Cardiac muscle cell (in vitro differentiated cells and primary cell): ENCODE measurements around the gene HS6ST2. TPM values are rescaled to one million over a fixed set of nuclear protein-coding genes. Genes with fewer than 3 reads are reported as not detected.

Experiments
- DNase-seq, 2 donors: peaks; one replicate each; pipeline versions ENCODE4 v3.0.0 to v3.0.0-alpha.2; 2010 to 2017; ENCODE audit warnings: low read depth in 1 of 2, low spot score in 1 of 2
- H3K27ac ChIP-seq: fragments of 200-600 bp; sonication (generic); 2 replicates; pipeline ENCODE4 v1.5.1; 2016
- H3K27me3 ChIP-seq: fragments of 200-600 bp; sonication (generic); 2 replicates; pipeline ENCODE4 v1.6.0; 2016; ENCODE audit warnings: control low read depth
- H3K36me3 ChIP-seq: fragments of 200-600 bp; sonication (generic); 2 replicates; pipeline ENCODE4 v1.5.1; 2016; ENCODE audit warnings: control low read depth
- H3K4me1 ChIP-seq: fragments of 200-600 bp; sonication (generic); 2 replicates; pipeline ENCODE4 v1.8.1; 2017; ENCODE audit warnings: low read depth, mild to moderate bottlenecking, mixed run types
- H3K4me3 ChIP-seq: fragments of 200-600 bp; sonication (generic); 2 replicates; pipeline ENCODE4 v1.5.1; 2016; ENCODE audit warnings: mild to moderate bottlenecking
- H3K9me3 ChIP-seq: fragments of 200-600 bp; sonication (generic); 2 replicates; pipeline ENCODE4 v1.5.1; 2017; ENCODE audit warnings: low read depth, mild to moderate bottlenecking, control low read depth
- polyA plus RNA-seq: library from polyadenylated mRNA; unstranded; fragments of >200 nt; fragmentation: Nextera tagmentation; extraction: Ambion mirVana; gene quantifications from 2 replicates; pipeline ENCODE4 v1.2.1, GENCODE V29; 2016
- total RNA-seq: library from RNA; depleted of rRNA; stranded (reverse); fragments of >200 nt; gene quantifications from 2 replicates; pipeline ENCODE4 v1.2.3, GENCODE V29; 2016
- TF ChIP-seq, protein P1 (sequence below): IDR thresholded peaks from 2 replicates; pipeline ENCODE4 v1.5.1; 2012; ENCODE audit warnings: low read depth, mild to moderate bottlenecking, low read length

HS6ST2 gene
- total and polyA plus RNA-seq, 2 experiments from 2014 or later, result 15.5 to 27.1 TPM

DNA sequence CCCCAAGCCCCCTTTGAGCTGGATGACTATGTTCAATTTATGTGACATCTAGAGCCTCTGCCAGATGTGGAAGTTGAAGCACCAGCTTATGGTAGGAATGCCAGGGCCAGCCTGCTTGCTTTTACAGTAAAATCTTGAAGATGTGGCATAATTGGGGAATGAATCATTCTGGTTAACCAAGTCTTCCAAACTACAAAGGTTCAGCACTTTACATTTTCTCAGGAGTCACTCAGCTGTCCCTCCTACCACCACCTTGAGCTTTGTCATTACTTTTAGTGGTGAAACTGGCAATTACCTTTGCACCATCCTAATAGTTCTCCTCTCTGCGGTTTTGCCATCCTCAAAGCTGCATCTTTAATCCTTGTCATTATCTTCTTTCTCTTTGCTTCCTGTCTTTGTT, 172.2 kb downstream of the HS6ST2 start:
- H3K27ac ChIP-seq, result no peak overlapping the region
- DNase-seq, result peak in 1 of 2 donors; percentile 3
- TF ChIP-seq, protein P1, sequence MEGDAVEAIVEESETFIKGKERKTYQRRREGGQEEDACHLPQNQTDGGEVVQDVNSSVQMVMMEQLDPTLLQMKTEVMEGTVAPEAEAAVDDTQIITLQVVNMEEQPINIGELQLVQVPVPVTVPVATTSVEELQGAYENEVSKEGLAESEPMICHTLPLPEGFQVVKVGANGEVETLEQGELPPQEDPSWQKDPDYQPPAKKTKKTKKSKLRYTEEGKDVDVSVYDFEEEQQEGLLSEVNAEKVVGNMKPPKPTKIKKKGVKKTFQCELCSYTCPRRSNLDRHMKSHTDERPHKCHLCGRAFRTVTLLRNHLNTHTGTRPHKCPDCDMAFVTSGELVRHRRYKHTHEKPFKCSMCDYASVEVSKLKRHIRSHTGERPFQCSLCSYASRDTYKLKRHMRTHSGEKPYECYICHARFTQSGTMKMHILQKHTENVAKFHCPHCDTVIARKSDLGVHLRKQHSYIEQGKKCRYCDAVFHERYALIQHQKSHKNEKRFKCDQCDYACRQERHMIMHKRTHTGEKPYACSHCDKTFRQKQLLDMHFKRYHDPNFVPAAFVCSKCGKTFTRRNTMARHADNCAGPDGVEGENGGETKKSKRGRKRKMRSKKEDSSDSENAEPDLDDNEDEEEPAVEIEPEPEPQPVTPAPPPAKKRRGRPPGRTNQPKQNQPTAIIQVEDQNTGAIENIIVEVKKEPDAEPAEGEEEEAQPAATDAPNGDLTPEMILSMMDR, result no peak
- H3K27me3 ChIP-seq, result no peaks in the 10 kb centered on the region
- H3K9me3 ChIP-seq, result no peaks in the 10 kb centered on the region
- no peaks in the 10 kb centered on the region for H3K4me1 ChIP-seq
- H3K36me3 ChIP-seq, result no peaks in the 10 kb centered on the region
- no peak overlapping the region for H3K4me3 ChIP-seq

- TF ChIP-seq, protein P1, result no peak
- no peak overlapping the region for H3K27ac ChIP-seq
- no peaks in the 10 kb centered on the region for H3K36me3 ChIP-seq
- DNase-seq, result no peak
- H3K9me3 ChIP-seq, result no peaks in the 10 kb centered on the region
- no peaks in the 10 kb centered on the region for H3K4me1 ChIP-seq
- H3K4me3 ChIP-seq, result no peak overlapping the region
- no peaks in the 10 kb centered on the region for H3K27me3 ChIP-seq
Observed at GRCh38 chrX:132778917-132779316, 179.5 kb downstream of the HS6ST2 start.

- H3K9me3 ChIP-seq, result no peaks in the 10 kb centered on the region
- no peaks in the 10 kb centered on the region for H3K27me3 ChIP-seq
- H3K4me3 ChIP-seq, result no peak overlapping the region
- no peak overlapping the region for H3K27ac ChIP-seq
- no peak for DNase-seq
- no peaks in the 10 kb centered on the region for H3K36me3 ChIP-seq
- H3K4me1 ChIP-seq, result no peaks in the 10 kb centered on the region
- TF ChIP-seq, protein P1, result no peak
Observed at GRCh38 chrX:132776486-132777210, 181.8 kb downstream of the HS6ST2 start.

DNA sequence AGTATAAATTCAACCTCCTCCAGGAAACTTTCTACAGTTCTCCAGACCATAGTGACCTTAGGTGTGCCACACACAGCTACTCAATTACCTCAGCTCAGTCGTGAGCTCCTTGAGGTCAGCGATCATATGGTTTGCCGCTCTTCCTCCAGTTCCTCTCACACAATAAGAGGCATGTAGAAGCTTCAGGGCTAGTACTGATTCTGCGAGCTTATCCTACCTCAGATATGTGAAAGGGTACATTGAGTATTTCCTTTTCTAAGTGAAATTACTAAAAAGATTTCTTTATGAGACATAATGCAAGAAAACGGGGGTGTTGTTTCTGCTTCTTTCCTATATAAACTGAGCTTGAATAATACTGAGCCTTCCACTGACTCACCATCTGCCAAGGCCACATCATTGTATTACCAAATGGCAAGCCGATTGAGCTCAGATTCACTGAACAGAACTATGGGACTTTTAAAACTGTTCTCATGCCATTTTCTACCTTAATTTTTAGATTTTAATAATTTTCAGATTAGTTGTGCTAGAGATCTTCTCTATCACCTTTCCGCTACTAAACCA, 183.1 kb downstream of the HS6ST2 start:
- H3K27me3 ChIP-seq, result no peaks in the 10 kb centered on the region
- DNase-seq, result no peak
- no peaks in the 10 kb centered on the region for H3K4me1 ChIP-seq
- H3K9me3 ChIP-seq, result no peaks in the 10 kb centered on the region
- no peaks in the 10 kb centered on the region for H3K36me3 ChIP-seq
- no peak overlapping the region for H3K4me3 ChIP-seq
- TF ChIP-seq, protein P1, result no peak
- H3K27ac ChIP-seq, result no peak overlapping the region

- Histone ChIP-seq H3K27me3 (no peaks in the 10 kb centered on the region), H3K9me3 (no peaks in the 10 kb centered on the region), H3K4me3 (no peak overlapping the region), H3K4me1 (no peaks in the 10 kb centered on the region), H3K27ac (no peak overlapping the region), H3K36me3 (no peaks in the 10 kb centered on the region)
- DNase-seq, result no peak
- TF ChIP-seq, protein P1, result no peak
Observed at GRCh38 chrX:132774010-132774714, 184.3 kb downstream of the HS6ST2 start.
